K562 (cell line): ENCODE results near the gene SRRT. TPM values are rescaled to one million over a fixed set of nuclear protein-coding genes. Genes with fewer than 3 reads are reported as not detected.

Experiments
- CGGBP1 ChIP-seq: fragments of 250-450 bp; sonication (Bioruptor Pico); IDR thresholded peaks from 2 replicates; pipeline ENCODE4 v1.9.0; 2021; ENCODE audit warnings: mild to moderate bottlenecking
- E2F1 ChIP-seq: sonication (generic); formaldehyde crosslinking; IDR thresholded peaks from 2 replicates; pipeline ENCODE4 v1.8.1; 2023; ENCODE audit warnings: mild to moderate bottlenecking, missing genetic modification reagents, moderate library complexity
- GTF2A2 ChIP-seq: IDR thresholded peaks from 2 replicates; pipeline ENCODE4 v1.6.1; 2016; ENCODE audit warnings: mild to moderate bottlenecking, missing genetic modification characterization, missing compliant biosample characterization
- HMBOX1 ChIP-seq: sonication (generic); IDR thresholded peaks from 2 replicates; pipeline ENCODE4 v1.6.1; 2016
- HNRNPK ChIP-seq: fragments of 200-400 bp; formaldehyde crosslinking; IDR thresholded peaks from one replicate; pipeline ENCODE4 v1.6.1; 2018; ENCODE audit warnings: mild to moderate bottlenecking, low read depth, low read length; ENCODE audit not compliant: poor library complexity, severe bottlenecking
- NCOR1 ChIP-seq: fragments of 450-650 bp; IDR thresholded peaks from 2 replicates; pipeline ENCODE4 v1.6.1; 2016; ENCODE audit warnings: mild to moderate bottlenecking, moderate library complexity
- NELFE ChIP-seq: IDR thresholded peaks from 2 replicates; pipeline ENCODE4 v1.6.1; 2011; ENCODE audit warnings: mild to moderate bottlenecking; ENCODE audit not compliant: insufficient read depth, insufficient read length
- NR3C1 ChIP-seq: sonication (generic); formaldehyde crosslinking; IDR thresholded peaks from 2 replicates; pipeline ENCODE4 v1.8.1; 2022; ENCODE audit warnings: missing genetic modification reagents
- PML ChIP-seq: IDR thresholded peaks from 2 replicates; pipeline ENCODE4 v1.6.1; 2012; ENCODE audit warnings: low read length, inconsistent platforms
- POLR3A ChIP-seq: IDR thresholded peaks from 2 replicates; pipeline ENCODE4 v1.6.1; 2011; ENCODE audit warnings: borderline replicate concordance, mild to moderate bottlenecking, moderate library complexity; ENCODE audit not compliant: insufficient read length, insufficient read depth; ENCODE audit errors: extremely low read depth
- PTRF ChIP-seq: fragments of 450-650 bp; IDR thresholded peaks from 2 replicates; pipeline ENCODE4 v1.6.1; 2016; ENCODE audit warnings: mild to moderate bottlenecking, missing genetic modification characterization, missing compliant biosample characterization
- VEZF1 ChIP-seq: fragments of 200-800 bp; sonication (Bioruptor generic); IDR thresholded peaks from 2 replicates; pipeline ENCODE4 v1.6.1; 2017; ENCODE audit warnings: missing genetic modification characterization, missing compliant biosample characterization
- ZBTB26 ChIP-seq: fragments of 450-650 bp; formaldehyde crosslinking; IDR thresholded peaks from 2 replicates; pipeline ENCODE4 v1.4.0; 2022; ENCODE audit warnings: missing genetic modification characterization
- ZBTB34 ChIP-seq: fragments of 250-450 bp; sonication (Bioruptor Pico); IDR thresholded peaks from 2 replicates; pipeline ENCODE4 v1.8.0; 2021; ENCODE audit warnings: mild to moderate bottlenecking, moderate library complexity
- ZNF57 ChIP-seq: fragments of 450-650 bp; formaldehyde crosslinking; IDR thresholded peaks from 2 replicates; pipeline ENCODE4 v1.4.0; 2020; ENCODE audit warnings: mild to moderate bottlenecking, moderate library complexity
- ZNF592 ChIP-seq: fragments of 450-650 bp; IDR thresholded peaks from 2 replicates; pipeline ENCODE4 v1.6.1; 2017; ENCODE audit warnings: antibody characterized with exemption, mild to moderate bottlenecking
- polyA plus RNA-seq, 8 experiments: library from polyadenylated mRNA; depleted of rRNA in 4 of 8; stranded (reverse) in 5 of 8; unstranded in 3 of 8; fragments of >200 nt; fragmentation: Nextera tagmentation in 2 of 8; fragmentation: Illumina TruSeq in 1 of 8; extraction: Ambion mirVana in 2 of 8; extraction: Trizol in 1 of 8; gene quantifications; 2 replicates each; pipeline versions ENCODE4 v1.2.1 to v1.2.3, GENCODE V29; 2011 to 2014; ENCODE audit warnings: inconsistent platforms in 1 of 8, missing spikeins in 1 of 8
- total RNA-seq, 7 experiments: library from RNA; depleted of rRNA in 6 of 7; stranded (reverse); fragments of >200 nt in 6 of 7; fragmentation: Illumina TruSeq in 2 of 7; extraction: Trizol in 2 of 7; gene quantifications; 2 replicates each; pipeline versions ENCODE4 v1.2.1 to v1.2.3, GENCODE V29; 2011 to 2021; ENCODE audit warnings: low replicate concordance in 1 of 7

SRRT gene
- total and polyA plus RNA-seq, 9 of the 15 experiments (the other 6 are each of a cell fraction or from before 2014, with no cell fraction given): 10.3 to 263 (median 84.4) TPM

GRCh38 chr7:100825751-100826513 lies 49.0 kb upstream of the SRRT start (continued):
- TF ChIP-seq VEZF1 (peak; percentile 63), NELFE (no peak), PTRF (tag) (no peak), GTF2A2 (tag) (no peak), ZBTB26 (no peak), NR3C1 (CRISPR knock-in tag) (no peak), ZBTB34 (CRISPR knock-in tag) (no peak), ZNF592 (no peak), NCOR1 (no peak), HMBOX1 (peak; percentile 31; the same call in 1 of the 2 replicates), CGGBP1 (CRISPR knock-in tag) (no peak), ZNF57 (CRISPR knock-in tag) (no peak), PML (no peak), HNRNPK (no peak), E2F1 (peak; percentile 82; the same call in 1 of the 2 replicates), POLR3A (no peak)
